HG03460 (cell line): Measurements from ENCODE around the gene HK1.
"Not testable (repeated sequence)": the region's sequence is repeated elsewhere in the genome, so short reads cannot be mapped to it uniquely, and the experiment has no call there.

Experiments used
- ATAC-seq: cut with Tn5 transposase; IDR thresholded peaks from one replicate; pipeline ENCODE4 v1.9.1; 2021; ENCODE audit not compliant: unreplicated experiment

HK1 gene

DNA sequence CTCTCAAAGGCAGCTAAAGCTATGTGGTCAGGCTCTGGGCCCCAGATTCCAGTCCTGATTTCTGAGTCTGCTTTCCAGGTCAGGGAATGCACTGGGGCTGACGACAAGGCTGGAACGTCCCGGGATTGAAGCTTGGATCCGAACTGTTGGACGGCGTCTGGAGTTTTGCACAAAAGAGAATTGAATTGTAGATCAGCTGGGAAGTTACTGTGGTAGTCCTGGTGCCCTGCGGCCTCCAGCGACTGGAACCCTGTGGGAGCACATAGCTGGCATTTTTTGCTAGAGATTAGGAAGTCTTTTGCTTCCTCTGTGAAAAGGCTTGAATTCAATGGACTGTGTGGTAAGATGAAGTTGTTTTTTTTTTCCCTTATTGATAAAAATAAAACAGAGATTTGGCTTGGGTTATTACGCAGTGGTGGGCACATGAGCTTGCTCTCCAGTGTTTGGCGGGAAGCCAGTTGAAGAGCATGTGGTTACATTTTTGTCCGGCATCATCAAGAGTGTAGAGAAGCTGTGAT is at the start of gene HK1:
TSS of gene HK1 (plus strand) at position 51 of the 518 bp plus-strand sequence.
- ATAC-seq, result no peak

DNA sequence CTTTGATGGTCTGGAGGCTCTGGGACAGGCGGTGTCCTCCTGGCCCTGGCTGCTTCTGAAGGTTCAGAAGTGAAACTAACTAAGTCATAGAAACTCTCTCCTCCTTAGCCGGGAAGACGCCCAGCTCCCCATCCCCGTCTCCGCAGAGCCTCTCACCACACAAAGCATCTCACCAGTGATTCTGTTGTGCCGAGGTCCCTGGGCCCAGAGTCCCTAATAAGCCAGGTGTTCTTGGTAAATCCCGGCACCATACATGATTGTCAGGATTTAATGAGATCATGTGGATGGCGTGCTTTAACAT is 48.7 kb upstream of the HK1 start:
- ATAC-seq, result no peak

- no peak for ATAC-seq
Measured at GRCh38 chr10:69230128-69230527, 48.2 kb upstream of the HK1 start.

GRCh38 chr10:69232252-69232651 is 46.0 kb upstream of the HK1 start:
- no peak for ATAC-seq

DNA sequence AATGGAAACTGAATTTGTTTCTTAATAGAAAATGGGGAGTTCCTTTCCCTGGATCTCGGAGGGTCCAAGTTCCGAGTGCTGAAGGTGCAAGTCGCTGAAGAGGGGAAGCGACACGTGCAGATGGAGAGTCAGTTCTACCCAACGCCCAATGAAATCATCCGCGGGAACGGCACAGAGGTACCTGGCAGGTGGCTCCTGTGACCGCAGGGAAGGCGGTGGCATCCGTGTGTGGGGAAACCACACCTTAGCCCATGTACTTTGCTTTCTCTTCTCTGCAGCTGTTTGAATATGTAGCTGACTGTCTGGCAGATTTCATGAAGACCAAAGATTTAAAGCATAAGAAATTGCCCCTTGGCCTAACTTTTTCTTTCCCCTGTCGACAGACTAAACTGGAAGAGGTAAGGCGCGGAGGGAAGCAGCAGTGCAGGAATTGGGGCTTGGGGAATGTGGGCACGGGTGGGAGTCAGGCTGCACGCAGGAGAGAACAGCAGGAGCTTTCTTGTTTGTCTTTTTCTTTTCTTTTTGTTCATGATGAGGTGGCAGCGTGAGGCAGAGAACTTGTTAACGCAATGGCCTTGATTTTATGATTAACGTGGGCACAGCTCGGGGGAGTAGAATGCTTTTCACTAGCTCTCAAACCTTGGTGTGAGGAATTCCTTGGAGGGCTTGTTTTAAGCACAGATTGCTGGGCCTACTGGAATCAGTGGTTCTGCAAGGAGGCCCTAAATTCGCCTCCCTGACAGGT is 45.4 kb upstream of the HK1 start:
- no peak for ATAC-seq

- ATAC-seq, result no peak
Measured at GRCh38 chr10:69234447-69234846, 43.8 kb upstream of the HK1 start.

GRCh38 chr10:69237528-69238159 is 40.7 kb upstream of the HK1 start:
- ATAC-seq, result peak; percentile 94

DNA sequence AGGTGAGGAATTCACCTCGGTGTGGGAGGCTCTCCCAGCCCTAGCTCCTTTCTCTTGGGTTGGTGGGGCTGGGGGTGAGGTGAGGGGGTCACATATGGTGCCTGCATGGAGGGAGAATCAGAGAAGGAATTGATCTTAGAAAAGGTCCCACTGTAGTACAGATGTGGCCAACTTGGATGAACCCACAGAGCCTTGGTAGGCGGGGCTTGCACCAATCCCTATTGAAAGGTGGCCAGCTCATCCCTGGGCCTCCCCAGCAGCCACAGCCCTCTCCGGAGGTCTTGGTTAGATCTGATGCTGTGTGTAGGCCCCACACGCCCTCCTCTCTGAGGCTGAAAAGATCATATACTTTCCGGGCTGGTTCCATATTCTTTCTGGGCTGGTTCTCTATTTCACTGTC is 39.2 kb upstream of the HK1 start:
- no peak for ATAC-seq

- ATAC-seq, result no peak
Measured at GRCh38 chr10:69239816-69240434, 38.4 kb upstream of the HK1 start.

GRCh38 chr10:69240455-69240854 is 37.8 kb upstream of the HK1 start:
- no peak for ATAC-seq

DNA sequence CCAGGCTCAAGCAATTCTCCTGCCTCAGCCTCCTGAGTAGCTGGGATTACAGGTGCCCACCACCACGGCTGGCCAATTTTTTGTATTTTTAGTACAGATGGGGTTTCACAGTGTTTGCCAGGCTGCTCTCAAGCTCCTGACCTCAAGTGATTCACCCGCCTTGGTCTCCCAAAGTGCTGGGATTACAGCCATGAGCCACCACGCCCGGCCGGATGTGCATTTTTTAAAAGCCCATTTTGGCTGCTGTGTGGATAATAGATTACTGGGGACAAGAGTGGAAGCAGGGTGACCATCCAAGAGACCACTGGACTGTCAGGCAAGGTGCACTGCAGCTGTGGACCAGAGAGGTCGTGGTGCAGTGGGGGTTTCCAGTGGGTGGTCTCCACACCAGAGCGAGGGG is 36.7 kb upstream of the HK1 start:
- ATAC-seq, result no peak

DNA sequence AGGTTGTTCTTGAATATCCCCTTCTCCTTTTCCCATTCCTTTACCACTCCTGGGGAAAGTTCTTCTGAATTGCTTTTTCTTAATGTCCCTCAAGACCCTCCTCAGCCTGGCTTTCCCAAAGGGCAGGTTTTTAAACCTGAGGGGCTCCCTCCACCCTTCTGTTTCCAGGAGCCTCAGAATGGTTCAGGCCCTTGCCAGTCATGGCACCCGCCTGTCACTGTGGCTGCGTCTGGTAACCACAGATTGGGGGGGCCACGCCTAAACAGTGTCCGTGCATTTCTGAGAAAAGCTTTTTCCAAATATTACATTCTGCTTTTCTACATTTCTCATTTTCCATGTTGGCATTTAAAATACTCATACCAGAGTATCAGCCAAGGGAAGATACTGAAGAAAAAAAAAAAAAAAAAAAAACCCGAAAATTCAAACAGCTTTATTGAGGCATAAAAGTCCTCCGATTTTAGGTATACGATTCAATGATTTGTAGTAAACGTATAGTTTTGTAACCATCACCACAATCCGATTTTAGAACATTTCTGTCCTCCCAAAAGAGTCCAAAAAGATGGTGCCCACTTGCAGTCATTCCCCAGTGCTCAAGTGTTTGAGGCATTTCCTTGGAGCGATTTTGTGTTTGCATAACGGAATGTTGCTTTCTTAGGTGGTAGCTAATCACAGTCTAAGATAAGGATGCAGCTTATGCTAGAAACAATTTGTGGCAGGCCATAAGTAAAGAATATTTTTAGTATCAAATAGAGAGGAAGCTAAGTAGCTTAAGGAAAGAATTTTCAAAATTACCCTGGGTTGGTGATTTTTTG is 36.0 kb upstream of the HK1 start:
- ATAC-seq, result no peak

- no peak for ATAC-seq
Measured at GRCh38 chr10:69242852-69243212, 35.5 kb upstream of the HK1 start.

GRCh38 chr10:69243817-69244216 is 34.5 kb upstream of the HK1 start:
- no peak for ATAC-seq

DNA sequence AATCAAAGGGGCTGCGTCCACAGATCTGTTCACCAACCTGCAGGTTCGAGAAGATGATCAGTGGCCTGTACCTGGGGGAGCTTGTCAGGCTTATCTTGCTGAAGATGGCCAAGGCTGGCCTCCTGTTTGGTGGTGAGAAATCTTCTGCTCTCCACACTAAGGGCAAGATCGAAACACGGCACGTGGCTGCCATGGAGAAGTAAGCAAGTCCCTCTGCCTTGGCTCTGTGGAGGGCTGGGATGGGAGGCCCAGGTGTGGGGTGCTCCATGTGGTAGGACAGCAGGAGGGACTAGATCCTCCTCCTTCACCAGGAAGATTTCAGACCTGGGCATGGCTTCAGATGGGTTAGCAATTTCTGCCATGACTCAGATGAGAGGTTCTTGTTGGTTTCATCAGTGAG is 32.3 kb upstream of the HK1 start:
- no peak for ATAC-seq

- ATAC-seq, result no peak
Measured at GRCh38 chr10:69246581-69247312, 31.5 kb upstream of the HK1 start.

- ATAC-seq, result no peak
Measured at GRCh38 chr10:69247313-69247710, 31.0 kb upstream of the HK1 start.

DNA sequence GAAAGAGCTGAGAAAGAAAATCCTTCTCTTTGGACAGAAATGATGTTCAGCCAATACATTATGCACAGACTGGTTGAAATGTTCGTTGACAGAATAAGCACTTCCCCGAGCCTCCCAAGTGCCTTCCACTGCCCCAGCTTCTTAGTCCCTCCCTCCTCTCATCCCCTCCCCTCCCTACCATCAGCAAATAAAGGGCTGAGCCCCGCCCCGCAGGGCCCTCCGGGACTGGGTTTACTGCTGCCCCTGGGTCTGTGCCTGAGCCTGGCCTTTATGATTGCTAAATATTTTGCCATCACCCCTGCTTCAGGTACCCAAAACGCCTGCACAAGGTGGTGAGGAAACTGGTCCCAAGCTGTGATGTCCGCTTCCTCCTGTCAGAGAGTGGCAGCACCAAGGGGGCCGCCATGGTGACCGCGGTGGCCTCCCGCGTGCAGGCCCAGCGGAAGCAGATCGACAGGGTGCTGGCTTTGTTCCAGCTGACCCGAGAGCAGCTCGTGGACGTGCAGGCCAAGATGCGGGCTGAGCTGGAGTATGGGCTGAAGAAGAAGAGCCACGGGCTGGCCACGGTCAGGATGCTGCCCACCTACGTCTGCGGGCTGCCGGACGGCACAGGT is 30.1 kb upstream of the HK1 start:
- ATAC-seq, result no peak

DNA sequence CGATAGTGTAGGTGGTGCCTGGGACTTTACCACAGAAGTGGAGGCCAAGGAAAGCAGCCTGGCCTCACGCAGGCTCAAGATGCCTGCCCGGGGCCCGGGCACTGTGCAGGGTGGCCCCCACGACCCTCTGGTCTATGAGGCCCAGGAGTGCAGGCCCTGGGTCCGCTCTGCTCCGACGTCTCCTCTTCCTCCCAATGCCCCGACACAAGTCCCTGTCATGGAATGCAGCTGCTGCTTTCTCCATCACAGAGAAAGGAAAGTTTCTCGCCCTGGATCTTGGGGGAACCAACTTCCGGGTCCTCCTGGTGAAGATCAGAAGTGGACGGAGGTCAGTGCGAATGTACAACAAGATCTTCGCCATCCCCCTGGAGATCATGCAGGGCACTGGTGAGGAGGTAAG is 28.3 kb upstream of the HK1 start:
- ATAC-seq, result no peak

DNA sequence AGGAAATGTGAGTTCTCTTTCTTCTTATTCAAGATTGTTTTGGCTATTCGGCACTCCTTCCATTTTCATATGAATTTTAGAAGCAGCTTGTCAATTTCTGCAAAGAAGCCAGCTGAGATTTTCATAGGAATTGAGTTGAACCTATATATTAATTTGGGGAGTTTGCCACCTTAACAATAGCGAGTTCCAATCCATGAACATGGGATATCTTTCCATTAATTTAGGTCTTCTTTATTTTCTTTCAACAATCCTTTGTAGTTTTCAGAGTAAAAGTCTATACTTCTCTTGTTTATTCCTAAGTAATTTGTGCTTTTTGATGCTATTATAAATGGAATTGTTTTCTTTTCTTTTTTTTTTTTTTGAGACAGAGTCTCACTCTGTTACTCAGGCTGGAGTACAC is 26.9 kb upstream of the HK1 start:
- not testable (repeated sequence) for ATAC-seq

DNA sequence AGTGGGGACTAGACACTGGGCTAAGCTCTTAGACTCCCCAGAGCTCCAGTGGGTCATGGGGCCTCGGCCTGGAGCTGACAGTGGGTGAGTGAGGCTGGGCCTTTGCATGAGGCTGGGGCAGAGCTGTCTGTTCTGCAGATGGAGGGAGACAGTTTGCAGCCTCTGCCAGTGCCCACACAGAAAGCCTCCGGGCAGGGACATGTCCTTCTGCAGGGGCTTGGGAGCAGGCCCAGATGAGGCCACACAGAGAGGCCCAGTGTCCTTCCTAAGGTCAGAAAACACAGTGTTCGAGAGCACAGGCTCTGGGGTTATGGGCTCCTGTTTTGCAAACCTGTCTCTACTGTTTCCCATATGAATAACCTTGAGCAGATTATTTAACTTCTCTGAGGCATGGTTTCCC is 25.1 kb upstream of the HK1 start:
- ATAC-seq, result no peak
